ENCODE measurements around the gene KMT2E. TPM values are rescaled to one million over a fixed set of nuclear protein-coding genes. Genes with fewer than 3 reads are reported as not detected.

KMT2E gene
- total RNA-seq, 1 experiment from 2014 or later: 63.9 TPM

- no peaks in the 10 kb centered on the region for H3K27me3 ChIP-seq (replicated peaks; ENCODE audit: insufficient read depth, low read depth, low read length, poor library complexity)
- CTCF ChIA-PET: interaction anchor here (0.6 kb wide), 1 partner anchor 13 kb away, joined by 3 read pairs; no protein-coding TSS in a partner anchor
- TF ChIP-seq EZH2 (IDR thresholded peaks at IDR 0.05; ENCODE audit: borderline replicate concordance, low read depth, low read length, poor library complexity, severe bottlenecking): no peak
- no peak for TF ChIP-seq CTCF (conservative IDR thresholded peaks at IDR 0.05; ENCODE audit: low read depth, low read length)
- BruUV-seq (replicated peaks): no TSS peak
- no peaks in the 10 kb centered on the region for H3K9me3 ChIP-seq (ENCODE audit: low read depth, low read length, poor library complexity, severe bottlenecking)
- POLR2A ChIA-PET (ENCODE audit: low non-redundant PET): no interaction called here
- no peaks in the 10 kb centered on the region for H3K36me3 ChIP-seq (ENCODE audit: insufficient read depth, low read length, poor library complexity, severe bottlenecking)
- no peak overlapping the region for H3K4me3 ChIP-seq (ENCODE audit: low read depth, low read length, poor library complexity, severe bottlenecking)
- intact Hi-C loops (cut with micrococcal nuclease; ENCODE audit: unreplicated experiment): no loop called here
- peaks cover 66% of the 10 kb centered on the region for H3K4me1 ChIP-seq (ENCODE audit: insufficient read depth, low read length, poor library complexity, severe bottlenecking)
- DNase-seq (ENCODE audit: low spot score): no peak
- no peak overlapping the region for H3K27ac ChIP-seq (ENCODE audit: low read depth, low read length, poor library complexity, severe bottlenecking)
These were observed 10.7 kb downstream of the KMT2E start for GRCh38 chr7:105024734-105025133.

GRCh38 chr7:105026750-105027149 is 12.7 kb downstream of the KMT2E start:
- intact Hi-C loops (cut with micrococcal nuclease; ENCODE audit: unreplicated experiment): no loop called here
- CTCF ChIA-PET: interaction anchor here (0.6 kb wide), 1 partner anchor 57 kb away, joined by 5 read pairs; no protein-coding TSS in a partner anchor
- BruUV-seq (replicated peaks): no TSS peak

GRCh38 chr7:105027176-105027853 is 13.3 kb downstream of the KMT2E start:
- ChIA-PET CTCF (interaction anchor here (0.6 kb wide), 1 partner anchor 57 kb away, joined by 5 read pairs; no protein-coding TSS in a partner anchor), POLR2A (ENCODE audit: low non-redundant PET) (no interaction called here)
- intact Hi-C loops (cut with micrococcal nuclease; ENCODE audit: unreplicated experiment): no loop called here
- Histone ChIP-seq H3K27ac (ENCODE audit: low read depth, low read length, poor library complexity, severe bottlenecking) (no peak overlapping the region), H3K4me3 (ENCODE audit: low read depth, low read length, poor library complexity, severe bottlenecking) (no peak overlapping the region), H3K36me3 (ENCODE audit: insufficient read depth, low read length, poor library complexity, severe bottlenecking) (no peaks in the 10 kb centered on the region), H3K27me3 (replicated peaks; ENCODE audit: insufficient read depth, low read depth, low read length, poor library complexity) (no peaks in the 10 kb centered on the region), H3K4me1 (ENCODE audit: insufficient read depth, low read length, poor library complexity, severe bottlenecking) (peaks cover 48% of the 10 kb centered on the region), H3K9me3 (ENCODE audit: low read depth, low read length, poor library complexity, severe bottlenecking) (no peaks in the 10 kb centered on the region)
- BruUV-seq (replicated peaks): no TSS peak
- TF ChIP-seq EZH2 (IDR thresholded peaks at IDR 0.05; ENCODE audit: borderline replicate concordance, low read depth, low read length, poor library complexity, severe bottlenecking): no peak
- no peak for TF ChIP-seq CTCF (conservative IDR thresholded peaks at IDR 0.05; ENCODE audit: low read depth, low read length)
- no peak for DNase-seq (ENCODE audit: low spot score)

More at GRCh38 chr7:105026750-105027149, 12.7 kb downstream of the KMT2E start:
- H3K27me3 ChIP-seq (replicated peaks; ENCODE audit: insufficient read depth, low read depth, low read length, poor library complexity): no peaks in the 10 kb centered on the region
- H3K4me1 ChIP-seq (ENCODE audit: insufficient read depth, low read length, poor library complexity, severe bottlenecking): peaks cover 53% of the 10 kb centered on the region
- TF ChIP-seq EZH2 (IDR thresholded peaks at IDR 0.05; ENCODE audit: borderline replicate concordance, low read depth, low read length, poor library complexity, severe bottlenecking) (no peak), CTCF (conservative IDR thresholded peaks at IDR 0.05; ENCODE audit: low read depth, low read length) (no peak)
- H3K4me3 ChIP-seq (ENCODE audit: low read depth, low read length, poor library complexity, severe bottlenecking): no peak overlapping the region
- no peak for DNase-seq (ENCODE audit: low spot score)
- H3K27ac ChIP-seq (ENCODE audit: low read depth, low read length, poor library complexity, severe bottlenecking): no peak overlapping the region
- no peaks in the 10 kb centered on the region for H3K36me3 ChIP-seq (ENCODE audit: insufficient read depth, low read length, poor library complexity, severe bottlenecking)
- POLR2A ChIA-PET (ENCODE audit: low non-redundant PET): no interaction called here
- H3K9me3 ChIP-seq (ENCODE audit: low read depth, low read length, poor library complexity, severe bottlenecking): no peaks in the 10 kb centered on the region
